Mesenchymal stem cell (in vitro differentiated cells and primary cell): ENCODE measurements around the gene NPAS3.

Source experiments
- DNase-seq: peaks from one replicate; pipeline ENCODE4 v3.0.0-alpha.2; 2013
- H2AFZ ChIP-seq: one replicate; pipeline ENCODE4 v1.6.1; 2013; ENCODE audit warnings: low read depth, mild to moderate bottlenecking, control low read depth, inconsistent platforms, low read length, moderate library complexity
- H2AK5ac ChIP-seq: 2 replicates; pipeline ENCODE4 v1.6.1; 2013; ENCODE audit warnings: low read length, moderate library complexity, mild to moderate bottlenecking, inconsistent platforms; ENCODE audit not compliant: severe bottlenecking
- H2BK120ac ChIP-seq: one replicate; pipeline ENCODE4 v1.6.1; 2013; ENCODE audit warnings: low read depth, mild to moderate bottlenecking, inconsistent platforms, low read length, moderate library complexity
- H2BK12ac ChIP-seq, 2 experiments: one replicate each; pipeline ENCODE4 v1.6.1; 2013; ENCODE audit warnings: inconsistent platforms in 2 of 2, low read length in 2 of 2, mild to moderate bottlenecking in 2 of 2, moderate library complexity in 2 of 2, control low read depth in 1 of 2
- H2BK15ac ChIP-seq: one replicate; pipeline ENCODE4 v1.6.1; 2013; ENCODE audit warnings: mild to moderate bottlenecking, low read depth, inconsistent platforms; ENCODE audit not compliant: poor library complexity, severe bottlenecking
- H2BK5ac ChIP-seq: 2 replicates; pipeline ENCODE4 v1.6.1; 2013; ENCODE audit warnings: low read depth, mild to moderate bottlenecking, low read length, control low read depth, inconsistent platforms; ENCODE audit not compliant: poor library complexity, severe bottlenecking
- H3K14ac ChIP-seq, 2 experiments: one replicate each; pipeline ENCODE4 v1.6.1; 2013; ENCODE audit warnings: inconsistent platforms in 2 of 2, low read length in 2 of 2, control low read depth in 1 of 2, mild to moderate bottlenecking in 1 of 2, moderate library complexity in 1 of 2
- H3K18ac ChIP-seq, 2 experiments: one replicate each; pipeline ENCODE4 v1.6.1; 2013; ENCODE audit warnings: inconsistent platforms in 2 of 2, low read length in 2 of 2, control low read depth in 1 of 2, low read depth in 1 of 2, mild to moderate bottlenecking in 1 of 2
- H3K23ac ChIP-seq, 2 experiments: one replicate each; pipeline ENCODE4 v1.6.1; 2013; ENCODE audit warnings: inconsistent platforms in 2 of 2, low read length in 2 of 2, mild to moderate bottlenecking in 2 of 2, moderate library complexity in 2 of 2, control low read depth in 1 of 2
- H3K27ac ChIP-seq: 2 replicates; pipeline ENCODE4 v1.5.1; 2013; ENCODE audit warnings: mild to moderate bottlenecking, moderate library complexity, low read length, control low read depth, inconsistent platforms; ENCODE audit not compliant: poor library complexity, severe bottlenecking
- H3K27me3 ChIP-seq, 2 experiments: 2 replicates each; pipeline versions ENCODE4 v1.6.1 to v1.7.0; 2013; ENCODE audit warnings: low read length in 2 of 2, mild to moderate bottlenecking in 2 of 2, moderate library complexity in 2 of 2, control low read depth in 1 of 2, inconsistent platforms in 1 of 2; ENCODE audit not compliant: control insufficient read depth in 1 of 2, insufficient read depth in 1 of 2
- H3K36me3 ChIP-seq, 2 experiments: 2 replicates each; pipeline versions ENCODE4 v1.6.1 to v1.7.0; 2013; ENCODE audit warnings: low read length in 2 of 2, control low read depth in 1 of 2, inconsistent platforms in 1 of 2, low read depth in 1 of 2, mild to moderate bottlenecking in 1 of 2; ENCODE audit not compliant: insufficient read depth in 2 of 2, control insufficient read depth in 1 of 2
- H3K4ac ChIP-seq, 2 experiments: one replicate each; pipeline ENCODE4 v1.6.1; 2013; ENCODE audit warnings: inconsistent platforms in 2 of 2, low read length in 2 of 2, mild to moderate bottlenecking in 2 of 2, moderate library complexity in 2 of 2, control low read depth in 1 of 2, low read depth in 1 of 2
- H3K4me1 ChIP-seq: 2 replicates; pipeline ENCODE4 v1.6.1; 2013; ENCODE audit warnings: low read depth, low read length, control low read depth; ENCODE audit not compliant: control insufficient read depth, insufficient read depth
- H3K4me2 ChIP-seq: 2 replicates; pipeline ENCODE4 v1.6.1; 2013; ENCODE audit warnings: low read length, mild to moderate bottlenecking, inconsistent platforms; ENCODE audit not compliant: poor library complexity, severe bottlenecking
- H3K4me3 ChIP-seq, 2 experiments: 2 replicates each; pipeline versions ENCODE4 v1.5.1 to v1.7.0; 2013; ENCODE audit warnings: low read length in 2 of 2, mild to moderate bottlenecking in 2 of 2, control low read depth in 1 of 2, low read depth in 1 of 2; ENCODE audit not compliant: insufficient read depth in 1 of 2
- H3K79me1 ChIP-seq: replicated peaks from 2 replicates; pipeline ENCODE4 v1.6.1; 2013; ENCODE audit warnings: mild to moderate bottlenecking, control low read depth, low read length, inconsistent platforms; ENCODE audit not compliant: poor library complexity, severe bottlenecking
- H3K9ac ChIP-seq: 2 replicates; pipeline ENCODE4 v1.7.0; 2013; ENCODE audit warnings: mild to moderate bottlenecking, low read length, moderate library complexity
- H3K9me3 ChIP-seq: 2 replicates; pipeline ENCODE4 v1.7.0; 2013; ENCODE audit warnings: mild to moderate bottlenecking, low read length; ENCODE audit not compliant: control insufficient read depth
- H4K8ac ChIP-seq: one replicate; pipeline ENCODE4 v1.6.1; 2013; ENCODE audit warnings: inconsistent platforms, mild to moderate bottlenecking, low read length, moderate library complexity
- H4K91ac ChIP-seq: one replicate; pipeline ENCODE4 v1.6.1; 2013; ENCODE audit warnings: mild to moderate bottlenecking, low read length, inconsistent platforms
- WGBS: methylation state at CpG from one replicate; pipeline ENCODE4 v1.1.7; 2013; ENCODE audit warnings: mixed read lengths; 5-methylcytosine and 5-hydroxymethylcytosine counted together

Gene NPAS3

GRCh38 chr14:33516898-33517436, 578.3 kb downstream of the NPAS3 start:
- Histone ChIP-seq H2BK5ac (no peak overlapping the region), H2AFZ (no peak overlapping the region), H3K4ac (no peak overlapping the region), H3K14ac (no peak overlapping the region), H3K27ac (no peak overlapping the region), H3K9ac (no peak overlapping the region), H4K91ac (no peak overlapping the region), H3K4me2 (no peak overlapping the region), H4K8ac (no peak overlapping the region), H2AK5ac (no peak overlapping the region), H3K18ac (no peak overlapping the region), H3K23ac (no peak overlapping the region), H3K79me1 (no peaks in the 10 kb centered on the region), H3K4me1 (no peaks in the 10 kb centered on the region), H3K4me3 (no peak overlapping the region), H3K36me3 (no peaks in the 10 kb centered on the region), H3K9me3 (no peaks in the 10 kb centered on the region), H2BK12ac (no peak overlapping the region), H3K27me3 (peaks cover 0 to 3% of the 10 kb centered on the region in 2 experiments), H2BK120ac (no peak overlapping the region), H2BK15ac (no peak overlapping the region)
- peak; percentile 13 for DNase-seq
- WGBS, result 74% methylated on average over 4 of the region's 5 CpGs

DNA sequence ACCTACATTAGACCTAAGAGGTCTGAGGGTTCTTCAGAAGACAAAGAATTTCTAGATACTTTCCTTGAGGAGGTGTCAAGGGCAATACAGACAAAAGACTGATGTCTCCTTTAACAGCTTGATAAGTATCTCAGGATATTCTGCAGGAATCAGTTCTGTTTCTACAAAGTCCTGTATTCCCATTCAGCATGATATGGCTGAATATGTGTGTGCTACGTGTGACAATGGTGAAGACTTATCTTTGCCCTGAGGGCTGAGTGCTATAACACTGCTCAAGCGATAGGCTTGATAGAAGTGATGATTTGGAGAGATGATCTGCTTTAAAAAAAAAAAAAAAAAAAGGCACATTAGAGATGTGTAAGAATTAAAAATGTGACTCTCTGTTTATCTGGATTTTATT, 582.5 kb downstream of the NPAS3 start:
- H3K9ac ChIP-seq, result no peak overlapping the region
- no peak overlapping the region for H4K91ac ChIP-seq
- no peaks in the 10 kb centered on the region for H3K4me1 ChIP-seq
- no peak overlapping the region for H2BK12ac ChIP-seq
- no peak for DNase-seq
- H3K27ac ChIP-seq, result no peak overlapping the region
- no peak overlapping the region for H3K14ac ChIP-seq
- no peak overlapping the region for H2BK5ac ChIP-seq
- no peak overlapping the region for H3K4me3 ChIP-seq
- no peaks in the 10 kb centered on the region for H3K79me1 ChIP-seq
- H3K27me3 ChIP-seq, result peaks cover 0 to 3% of the 10 kb centered on the region in 2 experiments
- no peak overlapping the region for H3K18ac ChIP-seq
- H3K4me2 ChIP-seq, result no peak overlapping the region
- no peak overlapping the region for H2BK120ac ChIP-seq
- no peak overlapping the region for H3K23ac ChIP-seq
- no peak overlapping the region for H2BK15ac ChIP-seq
- no peaks in the 10 kb centered on the region for H3K36me3 ChIP-seq
- no peaks in the 10 kb centered on the region for H3K9me3 ChIP-seq
- no peak overlapping the region for H2AK5ac ChIP-seq
- no peak overlapping the region for H4K8ac ChIP-seq
- no peak overlapping the region for H3K4ac ChIP-seq
- 89% methylated on average over 2 of the region's 2 CpGs for WGBS
- H2AFZ ChIP-seq, result no peak overlapping the region

- Histone ChIP-seq H3K4me2 (no peak overlapping the region), H3K27me3 (no peaks in the 10 kb centered on the region), H3K27ac (no peak overlapping the region), H4K8ac (no peak overlapping the region), H3K79me1 (no peaks in the 10 kb centered on the region), H3K9ac (no peak overlapping the region), H3K9me3 (no peaks in the 10 kb centered on the region), H2AFZ (no peak overlapping the region), H2AK5ac (no peak overlapping the region), H3K4me1 (no peaks in the 10 kb centered on the region), H2BK5ac (no peak overlapping the region), H3K4ac (no peak overlapping the region), H2BK120ac (no peak overlapping the region), H4K91ac (no peak overlapping the region), H3K14ac (no peak overlapping the region), H3K36me3 (no peaks in the 10 kb centered on the region), H3K23ac (no peak overlapping the region), H3K18ac (no peak overlapping the region), H2BK15ac (no peak overlapping the region), H2BK12ac (no peak overlapping the region), H3K4me3 (no peak overlapping the region)
- 100% methylated on average over 1 of the region's 1 CpG for WGBS
- DNase-seq, result no peak
Observed at GRCh38 chr14:33524244-33524643, 585.6 kb downstream of the NPAS3 start.

- 39% methylated on average over 3 of the region's 3 CpGs for WGBS
- H3K4me2 ChIP-seq, result no peak overlapping the region
- H3K4me3 ChIP-seq, result no peak overlapping the region
- no peak overlapping the region for H3K14ac ChIP-seq
- no peaks in the 10 kb centered on the region for H3K27me3 ChIP-seq
- H2BK12ac ChIP-seq, result no peak overlapping the region
- DNase-seq, result peak; percentile 17
- H3K4ac ChIP-seq, result no peak overlapping the region
- no peak overlapping the region for H2AK5ac ChIP-seq
- no peaks in the 10 kb centered on the region for H3K4me1 ChIP-seq
- H3K36me3 ChIP-seq, result no peaks in the 10 kb centered on the region
- H3K23ac ChIP-seq, result no peak overlapping the region
- no peak overlapping the region for H3K9ac ChIP-seq
- no peak overlapping the region for H2AFZ ChIP-seq
- no peak overlapping the region for H2BK120ac ChIP-seq
- H2BK15ac ChIP-seq, result no peak overlapping the region
- no peaks in the 10 kb centered on the region for H3K9me3 ChIP-seq
- H4K8ac ChIP-seq, result no peak overlapping the region
- H3K18ac ChIP-seq, result no peak overlapping the region
- no peak overlapping the region for H4K91ac ChIP-seq
- no peak overlapping the region for H3K27ac ChIP-seq
- H3K79me1 ChIP-seq, result no peaks in the 10 kb centered on the region
- H2BK5ac ChIP-seq, result no peak overlapping the region
Observed at GRCh38 chr14:33525626-33526025, 586.9 kb downstream of the NPAS3 start.
